Activated naive CD4-positive, alpha-beta T cell treated with anti-CD3 and anti-CD28 coated beads for 36 hours (primary cell): ENCODE data around the gene OPA1. TPM values are rescaled to one million over a fixed set of nuclear protein-coding genes. Genes with fewer than 3 reads are reported as not detected.

Experiments used
- CTCF ChIA-PET: fragments of 350-600 bp; sonication (Branson Sonifier 250); formaldehyde crosslinking; loops from one replicate; lab custom pipeline; 2021; ENCODE audit warnings: antibody characterized with exemption; lab: Charles Lee
- DNase-seq: peaks from one replicate; pipeline ENCODE4 v3.0.0-alpha.2; 2020
- H3K27ac Mint-ChIP-seq: one replicate; pipeline ENCODE4 v1.8.0; 2021; ENCODE audit warnings: mild to moderate bottlenecking, mixed read lengths
- H3K27me3 Mint-ChIP-seq: one replicate; pipeline ENCODE4 v1.8.0; 2021; ENCODE audit warnings: low read depth, mixed read lengths
- H3K36me3 Mint-ChIP-seq: one replicate; pipeline ENCODE4 v1.8.0; 2021; ENCODE audit warnings: low read depth, mixed read lengths
- H3K4me1 Mint-ChIP-seq: one replicate; pipeline ENCODE4 v1.8.0; 2021; ENCODE audit warnings: low read depth, mixed read lengths
- H3K4me3 Mint-ChIP-seq: one replicate; pipeline ENCODE4 v1.8.0; 2021; ENCODE audit warnings: mild to moderate bottlenecking, moderate library complexity, mixed read lengths
- H3K9me3 Mint-ChIP-seq: one replicate; pipeline ENCODE4 v1.8.0; 2021; ENCODE audit warnings: mixed read lengths
- intact Hi-C: fragments of 100-400 bp; cut with micrococcal nuclease; formaldehyde crosslinking; loops from one replicate; pipeline ENCODE4 v1.15.1; 2023
- total RNA-seq, 2 experiments: library from RNA; stranded (reverse); gene quantifications; one replicate each; pipeline ENCODE4 v1.2.3, GENCODE V29; 2021

Gene OPA1
- total RNA-seq, 2 experiments from 2014 or later = 91.7 to 96.0 TPM

- H3K36me3 Mint-ChIP-seq = peaks cover 16% of the 10 kb centered on the region
- no peak for DNase-seq
- CTCF ChIA-PET = interaction anchor here (0.7 kb wide), 1 partner anchor 495 kb away, joined by 3 read pairs; no protein-coding TSS in a partner anchor
- H3K4me1 Mint-ChIP-seq = no peaks in the 10 kb centered on the region
- no peaks in the 10 kb centered on the region for H3K9me3 Mint-ChIP-seq
- no peaks in the 10 kb centered on the region for H3K27me3 Mint-ChIP-seq
- intact Hi-C loops = no loop called here
- H3K27ac Mint-ChIP-seq = no peak overlapping the region
- no peak overlapping the region for H3K4me3 Mint-ChIP-seq
Observed at GRCh38 chr3:193693774-193694173, 100.8 kb downstream of the OPA1 start.

- DNase-seq = no peak
- CTCF ChIA-PET = no interaction called here
- Mint-ChIP-seq H3K27me3 (no peaks in the 10 kb centered on the region), H3K4me1 (no peaks in the 10 kb centered on the region), H3K9me3 (no peaks in the 10 kb centered on the region), H3K36me3 (peaks cover 5% of the 10 kb centered on the region), H3K27ac (no peak overlapping the region), H3K4me3 (no peak overlapping the region)
- intact Hi-C loops = no loop called here
Observed at GRCh38 chr3:193701953-193702635, 109.1 kb downstream of the OPA1 start.

- H3K4me3 Mint-ChIP-seq = no peak overlapping the region
- DNase-seq = no peak
- no peaks in the 10 kb centered on the region for H3K9me3 Mint-ChIP-seq
- H3K4me1 Mint-ChIP-seq = no peaks in the 10 kb centered on the region
- peaks cover 5% of the 10 kb centered on the region for H3K36me3 Mint-ChIP-seq
- no peaks in the 10 kb centered on the region for H3K27me3 Mint-ChIP-seq
- no peak overlapping the region for H3K27ac Mint-ChIP-seq
- CTCF ChIA-PET = no interaction called here
- intact Hi-C loops = no loop called here
Observed at GRCh38 chr3:193702967-193703366, 110.0 kb downstream of the OPA1 start.

- DNase-seq = no peak
- no peak overlapping the region for H3K4me3 Mint-ChIP-seq
- no peaks in the 10 kb centered on the region for H3K4me1 Mint-ChIP-seq
- intact Hi-C loops = no loop called here
- no peak overlapping the region for H3K27ac Mint-ChIP-seq
- no peaks in the 10 kb centered on the region for H3K27me3 Mint-ChIP-seq
- CTCF ChIA-PET = no interaction called here
- H3K9me3 Mint-ChIP-seq = no peaks in the 10 kb centered on the region
- H3K36me3 Mint-ChIP-seq = peaks cover 2% of the 10 kb centered on the region
Observed at GRCh38 chr3:193704431-193704830, 111.4 kb downstream of the OPA1 start.

GRCh38 chr3:193708270-193708669, 115.3 kb downstream of the OPA1 start:
- CTCF ChIA-PET = no interaction called here
- intact Hi-C loops = no loop called here
- Mint-ChIP-seq H3K9me3 (no peaks in the 10 kb centered on the region), H3K36me3 (no peaks in the 10 kb centered on the region), H3K4me1 (no peaks in the 10 kb centered on the region), H3K27ac (no peak overlapping the region), H3K4me3 (no peak overlapping the region), H3K27me3 (no peaks in the 10 kb centered on the region)
- no peak for DNase-seq

GRCh38 chr3:193710286-193711165, 117.5 kb downstream of the OPA1 start:
- Mint-ChIP-seq H3K4me3 (no peak overlapping the region), H3K36me3 (peaks cover 2% of the 10 kb centered on the region), H3K9me3 (peaks cover 12% of the 10 kb centered on the region), H3K27ac (no peak overlapping the region), H3K27me3 (no peaks in the 10 kb centered on the region), H3K4me1 (no peaks in the 10 kb centered on the region)
- no peak for DNase-seq
- CTCF ChIA-PET = no interaction called here
- intact Hi-C loops = no loop called here

- peaks cover 13% of the 10 kb centered on the region for H3K9me3 Mint-ChIP-seq
- H3K4me1 Mint-ChIP-seq = peaks cover 2% of the 10 kb centered on the region
- CTCF ChIA-PET = no interaction called here
- no peak overlapping the region for H3K27ac Mint-ChIP-seq
- no peak overlapping the region for H3K4me3 Mint-ChIP-seq
- intact Hi-C loops = no loop called here
- DNase-seq = no peak
- H3K36me3 Mint-ChIP-seq = peaks cover 3% of the 10 kb centered on the region
- no peaks in the 10 kb centered on the region for H3K27me3 Mint-ChIP-seq
Observed at GRCh38 chr3:193711166-193711485, 118.1 kb downstream of the OPA1 start.

- Mint-ChIP-seq H3K27ac (no peak overlapping the region), H3K4me3 (no peak overlapping the region), H3K27me3 (no peaks in the 10 kb centered on the region), H3K9me3 (peaks cover 13% of the 10 kb centered on the region), H3K36me3 (peaks cover 3% of the 10 kb centered on the region), H3K4me1 (peaks cover 6% of the 10 kb centered on the region)
- CTCF ChIA-PET = no interaction called here
- intact Hi-C loops = no loop called here
- no peak for DNase-seq
Observed at GRCh38 chr3:193711523-193711963, 118.5 kb downstream of the OPA1 start.

GRCh38 chr3:193711964-193712598, 119.1 kb downstream of the OPA1 start:
- no peak overlapping the region for H3K27ac Mint-ChIP-seq
- H3K36me3 Mint-ChIP-seq = peaks cover 3% of the 10 kb centered on the region
- peaks cover 13% of the 10 kb centered on the region for H3K9me3 Mint-ChIP-seq
- H3K4me3 Mint-ChIP-seq = no peak overlapping the region
- intact Hi-C loops = no loop called here
- CTCF ChIA-PET = interaction anchor here (0.6 kb wide), 2 partner anchors 43 to 271 kb away, joined by 4 read pairs; no protein-coding TSS in a partner anchor
- H3K27me3 Mint-ChIP-seq = no peaks in the 10 kb centered on the region
- DNase-seq = no peak
- H3K4me1 Mint-ChIP-seq = peaks cover 10% of the 10 kb centered on the region

- intact Hi-C loops = no loop called here
- Mint-ChIP-seq H3K9me3 (peaks cover 13% of the 10 kb centered on the region), H3K4me3 (no peak overlapping the region), H3K36me3 (peaks cover 3% of the 10 kb centered on the region), H3K4me1 (peaks cover 10% of the 10 kb centered on the region), H3K27ac (no peak overlapping the region), H3K27me3 (no peaks in the 10 kb centered on the region)
- no peak for DNase-seq
- CTCF ChIA-PET = no interaction called here
Observed at GRCh38 chr3:193712938-193713337, 119.9 kb downstream of the OPA1 start.

GRCh38 chr3:193714523-193715137, 121.6 kb downstream of the OPA1 start:
- Mint-ChIP-seq H3K27me3 (no peaks in the 10 kb centered on the region), H3K4me1 (peaks cover 10% of the 10 kb centered on the region), H3K36me3 (peaks cover 3% of the 10 kb centered on the region), H3K27ac (no peak overlapping the region), H3K4me3 (no peak overlapping the region), H3K9me3 (peaks cover 13% of the 10 kb centered on the region)
- intact Hi-C loops = no loop called here
- CTCF ChIA-PET = interaction anchor here (0.6 kb wide), 1 partner anchor 56 kb away, joined by 3 read pairs; no protein-coding TSS in a partner anchor
- no peak for DNase-seq

GRCh38 chr3:193716150-193716549, 123.1 kb downstream of the OPA1 start:
- DNase-seq = no peak
- Mint-ChIP-seq H3K4me3 (no peak overlapping the region), H3K9me3 (peaks cover 13% of the 10 kb centered on the region), H3K4me1 (peaks cover 10% of the 10 kb centered on the region), H3K36me3 (peaks cover 3% of the 10 kb centered on the region), H3K27me3 (no peaks in the 10 kb centered on the region), H3K27ac (no peak overlapping the region)
- CTCF ChIA-PET = no interaction called here
- intact Hi-C loops = no loop called here
